ENCODE measurements around the gene CIRBP.

The CIRBP gene

DNA sequence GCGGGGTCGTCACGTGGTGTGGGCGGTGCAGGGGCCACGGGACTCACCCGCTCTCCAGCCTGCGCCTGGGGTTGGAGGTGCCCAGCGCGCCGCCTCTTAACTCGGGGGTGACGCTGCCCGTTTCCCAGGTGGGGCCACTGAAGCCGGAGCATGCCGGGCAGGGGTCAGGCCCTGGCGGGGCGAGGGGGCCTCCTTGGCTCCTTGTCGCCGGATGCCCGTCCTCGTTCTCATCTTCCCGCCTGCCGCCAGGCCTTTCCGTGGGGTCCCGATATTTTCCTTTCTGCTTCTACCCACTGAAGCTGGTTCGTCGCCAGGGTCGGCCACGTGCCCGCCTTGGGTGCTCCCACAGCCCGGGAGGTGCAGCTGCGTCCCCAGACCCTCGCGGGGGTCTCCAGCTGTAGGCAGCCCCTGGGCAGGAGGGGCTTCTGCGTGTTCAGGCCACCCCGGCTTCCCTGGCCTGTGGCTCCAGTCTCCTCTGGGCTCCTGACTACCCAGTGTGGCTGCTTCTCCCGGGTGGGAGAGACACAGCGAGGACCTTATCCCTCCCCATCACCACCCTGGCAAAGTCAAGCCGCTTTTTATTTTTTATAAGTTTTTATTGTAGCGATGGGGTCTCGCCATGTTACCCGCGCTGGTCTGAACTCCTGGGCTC lies 7.0 kb downstream of the CIRBP start:
- Histone ChIP-seq H3K4me1 (ENCODE audit: control insufficient read depth, insufficient read depth, low read length) (peaks cover 49% of the 10 kb centered on the region), H3K9ac (ENCODE audit: low read depth, low read length) (peak overlapping the region; percentile 92), H3K27me3 (ENCODE audit: control insufficient read depth, insufficient read depth, low read length) (no peaks in the 10 kb centered on the region), H3K36me3 (ENCODE audit: insufficient read depth, low read length) (peaks cover 62% of the 10 kb centered on the region), H3K9me3 (replicated peaks; ENCODE audit: low read length) (no peaks in the 10 kb centered on the region), H3K4me2 (ENCODE audit: low read length) (peak overlapping the region; percentile 96), H3K4me3 (ENCODE audit: low read length) (peak overlapping the region; percentile 76)

DNA sequence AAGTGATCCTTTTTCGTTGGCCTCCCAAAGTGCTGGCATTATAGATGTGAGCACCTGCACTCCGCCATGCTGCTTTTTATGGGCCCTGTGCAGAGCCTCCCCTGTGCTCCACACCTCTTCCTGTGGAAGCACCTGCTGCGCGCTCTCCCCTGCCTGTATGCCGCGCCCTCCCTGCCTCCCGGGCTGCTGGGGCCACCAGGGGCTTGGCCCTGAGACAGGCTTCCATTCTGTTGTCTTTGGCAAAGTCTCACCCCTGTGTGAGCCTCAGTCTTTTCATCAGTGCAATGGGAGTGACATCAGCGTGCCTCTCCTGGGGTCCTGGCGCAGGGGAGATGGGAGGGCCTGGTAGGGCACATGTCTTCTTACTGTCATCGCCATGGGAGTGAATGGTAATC lies 7.5 kb downstream of the CIRBP start:
- peak overlapping the region; percentile 92 for H3K9ac ChIP-seq (ENCODE audit: low read depth, low read length)
- peaks cover 43% of the 10 kb centered on the region for H3K4me1 ChIP-seq (ENCODE audit: control insufficient read depth, insufficient read depth, low read length)
- peaks cover 57% of the 10 kb centered on the region for H3K36me3 ChIP-seq (ENCODE audit: insufficient read depth, low read length)
- H3K4me3 ChIP-seq (ENCODE audit: low read length) = peak overlapping the region; percentile 76
- H3K9me3 ChIP-seq (replicated peaks; ENCODE audit: low read length) = no peaks in the 10 kb centered on the region
- no peaks in the 10 kb centered on the region for H3K27me3 ChIP-seq (ENCODE audit: control insufficient read depth, insufficient read depth, low read length)
- H3K4me2 ChIP-seq (ENCODE audit: low read length) = peak overlapping the region; percentile 96

DNA sequence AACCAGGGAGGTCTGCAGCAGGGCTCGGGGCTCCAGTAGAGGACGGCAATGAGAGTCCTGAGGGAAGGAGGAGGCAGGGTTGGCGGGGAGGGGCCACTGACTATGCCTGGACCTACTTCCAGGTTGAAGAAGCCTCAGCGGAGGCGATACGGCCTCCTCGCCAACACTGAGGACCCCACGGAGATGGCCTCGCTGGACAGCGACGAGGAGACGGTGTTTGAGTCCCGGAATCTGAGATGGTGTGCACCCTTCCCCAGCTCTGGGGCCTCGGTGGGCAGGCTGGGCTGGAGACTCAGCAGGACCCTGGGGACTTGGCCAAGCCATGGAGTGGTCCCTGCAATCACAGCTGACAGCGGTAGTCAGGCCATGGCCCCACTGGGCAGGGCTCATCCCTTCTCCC lies 7.9 kb downstream of the CIRBP start:
- Histone ChIP-seq H3K9ac (ENCODE audit: low read depth, low read length) (no peak overlapping the region), H3K4me3 (ENCODE audit: low read length) (no peak overlapping the region), H3K36me3 (ENCODE audit: insufficient read depth, low read length) (peaks cover 53% of the 10 kb centered on the region), H3K4me2 (ENCODE audit: low read length) (peak overlapping the region; percentile 96), H3K27me3 (ENCODE audit: control insufficient read depth, insufficient read depth, low read length) (no peaks in the 10 kb centered on the region), H3K4me1 (ENCODE audit: control insufficient read depth, insufficient read depth, low read length) (peaks cover 39% of the 10 kb centered on the region), H3K9me3 (replicated peaks; ENCODE audit: low read length) (no peaks in the 10 kb centered on the region)

DNA sequence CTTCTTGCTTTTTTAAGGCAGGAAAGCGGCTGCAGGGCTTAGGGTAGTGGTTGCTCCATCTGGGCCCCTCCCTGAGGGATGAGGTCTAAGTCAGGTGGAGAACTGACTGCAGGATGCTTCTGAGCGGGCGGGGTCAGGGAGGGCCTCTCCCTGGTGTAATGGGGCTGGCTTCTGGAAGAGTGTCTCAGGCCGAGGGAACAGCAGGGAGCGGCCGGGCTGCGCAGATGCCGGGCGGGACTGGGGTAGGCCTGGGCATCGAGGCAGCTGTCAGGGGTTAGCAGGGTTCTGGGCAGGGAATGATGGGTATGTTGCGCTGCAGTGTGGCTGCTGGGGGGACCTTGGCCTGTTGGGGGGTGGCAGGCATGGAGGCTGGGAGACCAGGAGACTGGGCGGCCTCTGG lies 8.9 kb downstream of the CIRBP start:
- Histone ChIP-seq H3K4me3 (ENCODE audit: low read length) (no peak overlapping the region), H3K27me3 (ENCODE audit: control insufficient read depth, insufficient read depth, low read length) (peaks cover 4% of the 10 kb centered on the region), H3K4me1 (ENCODE audit: control insufficient read depth, insufficient read depth, low read length) (peaks cover 30% of the 10 kb centered on the region), H3K36me3 (ENCODE audit: insufficient read depth, low read length) (peaks cover 42% of the 10 kb centered on the region), H3K4me2 (ENCODE audit: low read length) (no peak overlapping the region), H3K9me3 (replicated peaks; ENCODE audit: low read length) (no peaks in the 10 kb centered on the region), H3K9ac (ENCODE audit: low read depth, low read length) (no peak overlapping the region)

DNA sequence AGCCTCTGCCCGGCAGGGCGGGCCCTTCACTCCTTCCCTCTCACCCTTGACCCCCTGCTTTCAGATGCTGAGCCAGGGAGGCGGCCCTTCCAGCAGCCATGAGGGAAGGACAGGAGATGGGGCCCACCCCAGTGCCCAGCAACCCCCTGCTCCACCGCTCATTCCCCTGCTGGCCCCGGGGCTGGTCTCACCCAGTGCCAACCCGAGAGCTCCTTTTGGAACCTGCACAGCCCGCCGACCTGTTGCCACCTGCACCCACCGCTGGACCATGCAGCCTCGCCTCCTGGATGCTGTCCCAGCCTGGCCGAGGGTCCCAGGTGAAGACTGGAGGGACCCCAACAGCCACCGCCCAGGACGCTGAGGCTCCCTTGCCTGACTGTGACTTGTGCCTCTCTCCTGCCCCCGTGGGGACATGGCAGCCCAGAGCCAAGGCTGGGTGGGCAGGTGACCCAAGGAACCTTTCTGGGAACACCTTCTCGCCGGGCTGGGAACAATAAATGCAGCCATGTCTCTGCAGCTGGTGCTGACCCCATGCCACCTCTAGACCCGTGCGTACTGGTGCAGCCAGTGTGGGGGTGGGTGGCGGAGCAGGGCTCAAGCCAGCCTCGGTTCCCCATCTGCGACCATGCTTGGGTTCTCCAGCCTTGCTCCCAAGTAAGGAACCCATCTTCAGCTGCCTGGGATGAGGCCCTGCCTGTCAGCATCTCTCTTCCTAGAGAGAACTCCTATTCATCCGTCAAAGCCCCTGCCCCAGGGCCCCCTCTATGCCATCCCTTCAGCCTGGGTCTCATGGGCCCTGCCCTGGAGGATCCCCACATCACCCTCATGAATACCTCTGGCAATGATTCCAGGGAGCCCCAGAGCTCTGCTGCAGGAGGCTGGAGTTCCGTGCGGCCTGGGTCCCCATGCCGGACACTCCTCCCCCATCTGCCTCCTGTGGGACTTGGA lies 9.9 kb downstream of the CIRBP start:
- Histone ChIP-seq H3K4me3 (ENCODE audit: low read length) (no peak overlapping the region), H3K36me3 (ENCODE audit: insufficient read depth, low read length) (peaks cover 33% of the 10 kb centered on the region), H3K9me3 (replicated peaks; ENCODE audit: low read length) (no peaks in the 10 kb centered on the region), H3K4me1 (ENCODE audit: control insufficient read depth, insufficient read depth, low read length) (peaks cover 23% of the 10 kb centered on the region), H3K27me3 (ENCODE audit: control insufficient read depth, insufficient read depth, low read length) (peaks cover 13% of the 10 kb centered on the region), H3K9ac (ENCODE audit: low read depth, low read length) (no peak overlapping the region), H3K4me2 (ENCODE audit: low read length) (no peak overlapping the region)

DNA sequence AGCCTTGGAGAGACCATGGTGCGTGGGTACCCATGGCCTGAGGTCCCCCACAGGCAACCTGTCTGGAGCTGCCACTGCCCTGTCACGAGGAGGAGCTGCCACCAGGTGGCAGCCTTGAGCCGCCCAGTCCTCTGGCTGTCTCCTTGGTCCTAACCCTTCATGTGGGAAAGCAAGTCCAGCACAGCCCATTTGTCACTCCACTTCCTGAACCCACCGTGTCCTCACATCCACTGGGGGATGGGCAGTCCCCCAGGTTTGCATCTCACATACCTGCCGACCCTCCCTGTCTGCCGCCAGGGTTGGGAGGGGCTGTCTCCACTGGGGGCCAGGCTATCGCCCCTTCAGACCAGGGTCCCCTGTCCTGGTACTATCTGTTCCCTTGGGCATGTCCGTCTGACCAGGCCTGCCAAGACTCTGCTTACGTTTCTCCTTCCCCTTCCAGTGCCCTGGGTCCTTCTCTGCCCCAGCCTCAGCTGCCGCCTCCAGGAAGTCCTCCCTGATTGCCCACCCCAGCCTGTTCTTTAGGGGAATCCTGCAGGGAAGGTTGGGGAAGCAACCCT lies 10.7 kb downstream of the CIRBP start:
- H3K4me2 ChIP-seq (ENCODE audit: low read length) = no peak overlapping the region
- H3K9me3 ChIP-seq (replicated peaks; ENCODE audit: low read length) = no peaks in the 10 kb centered on the region
- no peak overlapping the region for H3K4me3 ChIP-seq (ENCODE audit: low read length)
- no peak overlapping the region for H3K9ac ChIP-seq (ENCODE audit: low read depth, low read length)
- peaks cover 15% of the 10 kb centered on the region for H3K4me1 ChIP-seq (ENCODE audit: control insufficient read depth, insufficient read depth, low read length)
- H3K36me3 ChIP-seq (ENCODE audit: insufficient read depth, low read length) = peaks cover 25% of the 10 kb centered on the region
- peaks cover 22% of the 10 kb centered on the region for H3K27me3 ChIP-seq (ENCODE audit: control insufficient read depth, insufficient read depth, low read length)

DNA sequence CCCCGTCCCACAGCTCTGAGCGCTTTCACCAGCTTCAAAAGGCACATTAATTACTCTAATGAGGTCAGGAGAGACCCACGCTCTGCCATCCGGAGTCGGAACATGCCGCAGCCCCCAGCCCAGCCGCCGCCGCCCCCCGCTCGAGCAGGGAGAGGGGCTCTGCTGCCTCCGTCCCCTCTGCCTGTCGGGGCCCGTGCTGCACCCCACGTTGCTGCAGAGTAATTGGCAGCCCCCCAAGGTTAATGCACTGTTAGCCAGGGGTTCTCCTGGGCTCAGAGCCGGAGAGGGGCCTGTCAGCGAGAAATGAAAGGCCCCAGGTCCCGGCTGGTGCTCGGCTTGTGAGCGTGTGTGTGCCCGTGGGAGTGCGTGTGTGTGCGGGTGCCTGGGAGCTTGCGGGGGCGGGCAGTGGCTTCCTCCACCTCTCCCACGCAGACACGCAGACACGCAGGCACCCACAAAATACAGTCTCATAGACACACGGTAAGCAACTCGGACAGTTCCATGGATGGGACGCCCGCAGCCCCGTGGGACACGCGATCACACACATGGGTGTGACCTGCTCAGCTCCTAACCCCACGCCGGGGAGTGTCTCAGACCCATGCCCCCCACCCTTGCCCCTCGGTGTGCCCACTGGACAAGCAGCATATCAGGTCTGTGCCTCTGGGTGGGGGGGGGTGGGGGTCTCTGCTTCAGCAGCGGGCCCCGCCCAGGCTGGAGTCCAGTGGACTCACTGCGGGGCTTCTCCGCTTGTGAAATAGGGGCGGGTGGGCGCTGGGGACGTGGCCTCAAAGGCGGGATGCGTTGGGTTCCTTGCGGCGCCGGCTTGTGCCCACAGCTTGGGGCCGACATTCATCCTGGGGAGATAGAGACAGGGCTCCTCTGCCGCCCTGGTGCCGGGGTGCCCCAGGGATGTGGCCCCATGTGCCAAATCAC lies 11.8 kb downstream of the CIRBP start:
- peaks cover 10% of the 10 kb centered on the region for H3K4me1 ChIP-seq (ENCODE audit: control insufficient read depth, insufficient read depth, low read length)
- peaks cover 22% of the 10 kb centered on the region for H3K36me3 ChIP-seq (ENCODE audit: insufficient read depth, low read length)
- no peaks in the 10 kb centered on the region for H3K9me3 ChIP-seq (replicated peaks; ENCODE audit: low read length)
- no peak overlapping the region for H3K9ac ChIP-seq (ENCODE audit: low read depth, low read length)
- no peak overlapping the region for H3K4me2 ChIP-seq (ENCODE audit: low read length)
- H3K4me3 ChIP-seq (ENCODE audit: low read length) = no peak overlapping the region
- peaks cover 29% of the 10 kb centered on the region for H3K27me3 ChIP-seq (ENCODE audit: control insufficient read depth, insufficient read depth, low read length)

DNA sequence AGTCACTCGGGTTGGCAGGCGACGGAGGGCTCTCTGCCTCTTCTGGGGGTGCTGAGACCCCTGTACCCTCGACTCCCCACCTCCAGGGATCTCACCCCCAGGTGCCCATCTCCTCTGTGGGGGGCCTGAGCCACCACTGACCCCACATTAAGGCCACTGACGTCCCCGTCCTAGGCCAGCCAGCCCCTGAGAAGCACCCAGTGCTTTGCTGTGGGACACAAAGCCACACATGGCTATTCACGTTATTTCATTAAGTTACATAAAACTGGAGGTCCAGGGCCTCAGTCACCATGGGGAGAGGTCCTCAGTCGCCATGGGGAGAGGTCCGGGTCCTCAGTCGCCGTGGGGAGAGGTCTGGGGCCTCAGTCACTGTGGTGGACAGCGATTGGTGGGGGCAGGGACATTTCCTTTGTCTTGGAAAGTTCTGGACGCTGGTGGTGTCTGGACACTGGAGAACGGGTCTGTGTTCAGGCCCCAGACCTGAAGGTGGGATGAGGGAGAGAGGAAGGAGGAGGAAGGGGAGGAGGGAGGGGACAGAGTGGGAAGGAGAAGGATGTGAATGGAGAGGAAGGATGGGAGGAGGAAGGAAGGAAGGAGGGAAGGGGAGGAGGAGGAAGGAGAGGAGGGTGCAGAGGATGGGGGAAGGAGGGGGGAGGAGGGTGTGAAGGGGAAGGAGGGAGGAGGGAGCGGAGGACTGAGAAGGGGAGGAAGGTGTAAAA lies 12.6 kb downstream of the CIRBP start:
- H3K27me3 ChIP-seq (ENCODE audit: control insufficient read depth, insufficient read depth, low read length) = peaks cover 33% of the 10 kb centered on the region
- H3K9ac ChIP-seq (ENCODE audit: low read depth, low read length) = no peak overlapping the region
- H3K9me3 ChIP-seq (replicated peaks; ENCODE audit: low read length) = no peaks in the 10 kb centered on the region
- no peak overlapping the region for H3K4me3 ChIP-seq (ENCODE audit: low read length)
- no peak overlapping the region for H3K4me2 ChIP-seq (ENCODE audit: low read length)
- peaks cover 22% of the 10 kb centered on the region for H3K36me3 ChIP-seq (ENCODE audit: insufficient read depth, low read length)
- H3K4me1 ChIP-seq (ENCODE audit: control insufficient read depth, insufficient read depth, low read length) = peaks cover 2% of the 10 kb centered on the region

DNA sequence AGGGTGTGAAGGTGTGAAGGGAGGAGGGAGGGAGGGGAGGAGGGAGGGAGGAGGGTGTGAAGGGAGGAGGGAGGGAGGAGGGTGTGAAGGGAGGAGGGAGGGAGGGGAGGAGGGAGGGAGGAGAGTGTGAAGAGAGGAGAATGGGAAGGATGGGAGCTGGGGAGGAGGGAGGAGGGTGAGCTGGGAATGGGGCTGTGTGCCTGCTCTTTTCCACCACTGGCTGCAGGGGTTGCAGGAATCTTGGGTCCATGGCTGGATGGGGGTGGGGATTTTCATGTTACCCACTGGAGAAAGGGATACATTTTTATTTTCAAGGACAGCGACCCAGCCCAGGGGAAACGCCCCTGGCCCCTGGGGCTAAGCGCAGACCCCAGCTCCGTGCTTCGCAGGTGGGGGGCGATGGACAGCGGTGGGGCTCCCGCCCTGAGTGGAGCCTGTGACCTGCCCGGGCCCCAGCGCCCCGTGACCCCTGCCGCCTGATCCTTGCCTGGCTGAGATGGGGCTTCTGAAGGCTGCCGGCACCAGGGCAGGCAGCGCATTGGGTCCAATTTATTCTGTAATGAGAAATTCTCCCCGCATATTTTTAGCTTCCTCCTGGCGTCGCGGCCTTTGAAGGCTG lies 13.6 kb downstream of the CIRBP start:
- Histone ChIP-seq H3K4me2 (ENCODE audit: low read length) (no peak overlapping the region), H3K4me3 (ENCODE audit: low read length) (no peak overlapping the region), H3K9ac (ENCODE audit: low read depth, low read length) (no peak overlapping the region), H3K9me3 (replicated peaks; ENCODE audit: low read length) (no peaks in the 10 kb centered on the region), H3K4me1 (ENCODE audit: control insufficient read depth, insufficient read depth, low read length) (no peaks in the 10 kb centered on the region), H3K27me3 (ENCODE audit: control insufficient read depth, insufficient read depth, low read length) (peaks cover 42% of the 10 kb centered on the region), H3K36me3 (ENCODE audit: insufficient read depth, low read length) (peaks cover 16% of the 10 kb centered on the region)

DNA sequence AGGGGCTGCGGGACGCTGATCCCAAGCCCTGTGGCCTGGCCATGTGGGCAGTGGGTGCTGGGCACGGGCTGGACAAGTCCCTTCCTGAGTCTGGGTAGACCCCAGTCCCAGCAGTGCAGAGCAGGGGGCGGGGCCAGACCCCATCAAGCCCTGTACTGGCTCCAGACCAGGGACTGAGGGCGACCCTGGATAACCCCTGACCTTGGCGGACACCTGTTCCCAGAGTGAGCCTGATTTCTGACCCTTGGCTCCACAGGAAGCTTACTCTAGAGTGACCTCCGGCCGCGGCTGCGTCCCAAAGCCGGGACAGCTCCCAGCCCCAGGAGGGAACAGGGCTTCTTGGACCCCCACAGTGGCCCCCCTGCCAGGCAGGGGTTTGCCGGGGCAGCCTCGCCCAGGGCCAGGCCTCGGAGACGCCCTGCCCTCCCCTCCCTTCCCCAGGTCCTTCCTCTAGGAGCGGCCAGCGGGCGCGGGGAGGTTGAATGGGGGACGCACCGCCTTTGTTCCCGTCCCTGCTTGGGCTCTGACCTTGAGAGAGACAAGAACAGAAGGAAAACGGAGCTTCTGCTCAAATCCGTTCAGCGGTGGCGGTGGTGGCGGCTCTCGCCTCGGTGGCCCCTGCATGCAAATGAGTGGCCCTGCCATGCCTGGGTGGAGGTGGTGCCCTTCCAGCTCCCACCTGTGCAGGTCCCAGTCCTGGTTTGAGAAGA lies 14.2 kb downstream of the CIRBP start:
- H3K9me3 ChIP-seq (replicated peaks; ENCODE audit: low read length) = no peaks in the 10 kb centered on the region
- H3K9ac ChIP-seq (ENCODE audit: low read depth, low read length) = no peak overlapping the region
- H3K4me2 ChIP-seq (ENCODE audit: low read length) = no peak overlapping the region
- H3K36me3 ChIP-seq (ENCODE audit: insufficient read depth, low read length) = peaks cover 16% of the 10 kb centered on the region
- H3K4me3 ChIP-seq (ENCODE audit: low read length) = no peak overlapping the region
- H3K27me3 ChIP-seq (ENCODE audit: control insufficient read depth, insufficient read depth, low read length) = peaks cover 48% of the 10 kb centered on the region
- no peaks in the 10 kb centered on the region for H3K4me1 ChIP-seq (ENCODE audit: control insufficient read depth, insufficient read depth, low read length)

Measured in skeletal muscle satellite cell (primary cell).